Neutrophil (primary cell): ENCODE data around the gene FOXJ1.

ENCODE experiments used
- H3K27ac ChIP-seq: fragments of 200-600 bp; sonication (generic); 2 replicates; pipeline ENCODE4 v1.5.1; 2016; ENCODE audit warnings: mild to moderate bottlenecking, moderate library complexity
- H3K27me3 ChIP-seq: fragments of 200-600 bp; sonication (generic); 2 replicates; pipeline ENCODE4 v1.6.0; 2016; ENCODE audit warnings: mild to moderate bottlenecking
- H3K36me3 ChIP-seq: fragments of 200-600 bp; sonication (generic); 2 replicates; pipeline ENCODE4 v1.5.1; 2017
- H3K4me1 ChIP-seq, 2 experiments: fragments of 200-600 bp in 1 of 2; sonication (generic) in 1 of 2; 1 replicate in 1 of 2; 2 replicates in 1 of 2; pipeline versions ENCODE4 v1.5.1 to v1.6.1; 2013 to 2016; ENCODE audit warnings: low read depth in 1 of 2, low read length in 1 of 2, mild to moderate bottlenecking in 1 of 2, moderate library complexity in 1 of 2; ENCODE audit not compliant: control insufficient read depth in 1 of 2, insufficient read depth in 1 of 2
- H3K4me3 ChIP-seq, 2 experiments: fragments of 200-600 bp in 1 of 2; sonication (generic) in 1 of 2; 1 replicate in 1 of 2; 2 replicates in 1 of 2; pipeline ENCODE4 v1.5.1; 2013 to 2016; ENCODE audit warnings: low read depth in 1 of 2, low read length in 1 of 2, mild to moderate bottlenecking in 1 of 2, moderate library complexity in 1 of 2
- H3K9me3 ChIP-seq: fragments of 200-600 bp; sonication (generic); 2 replicates; pipeline ENCODE4 v1.5.1; 2016
- CTCF ChIP-seq: fragments of 200-600 bp; sonication (generic); IDR thresholded peaks from 2 replicates; pipeline ENCODE4 v1.5.1; 2016; ENCODE audit warnings: antibody characterized with exemption

Gene FOXJ1

GRCh38 chr17:76104896-76105231 is 36.2 kb downstream of the FOXJ1 start:
- peak overlapping the region; percentile 87 for H3K27ac ChIP-seq
- TF ChIP-seq CTCF: no peak
- H3K9me3 ChIP-seq: no peaks in the 10 kb centered on the region
- H3K4me3 ChIP-seq: no peak overlapping the region
- H3K36me3 ChIP-seq: peaks cover 20% of the 10 kb centered on the region
- H3K4me1 ChIP-seq: peaks cover 37 to 40% of the 10 kb centered on the region in 2 experiments
- no peaks in the 10 kb centered on the region for H3K27me3 ChIP-seq

- Histone ChIP-seq H3K27me3 (no peaks in the 10 kb centered on the region), H3K4me3 (peak overlapping the region; percentile 93 to 99), H3K9me3 (no peaks in the 10 kb centered on the region), H3K27ac (peak overlapping the region; percentile 87), H3K4me1 (peaks cover 37 to 40% of the 10 kb centered on the region in 2 experiments), H3K36me3 (peaks cover 25% of the 10 kb centered on the region)
- no peak for TF ChIP-seq CTCF
These were observed 36.7 kb downstream of the FOXJ1 start for GRCh38 chr17:76104140-76104895.

- Histone ChIP-seq H3K4me1 (peaks cover 37 to 40% of the 10 kb centered on the region in 2 experiments), H3K27me3 (no peaks in the 10 kb centered on the region), H3K36me3 (peaks cover 31% of the 10 kb centered on the region), H3K4me3 (peak within 1 kb of the TSS; percentile 93 to 99), H3K27ac (peak within 1 kb of the TSS; percentile 87), H3K9me3 (no peaks in the 10 kb centered on the region)
- no peak for TF ChIP-seq CTCF
These were observed 37.5 kb downstream of the FOXJ1 start, which contains the start of gene EXOC7 for GRCh38 chr17:76103274-76104139. TSS of gene EXOC7 (minus strand) at chr17:76103787. CDS start at chr17:76103692, 95 bp downstream.

GRCh38 chr17:76102944-76103273 is 38.1 kb downstream of the FOXJ1 start:
- Histone ChIP-seq H3K27ac (peak overlapping the region; percentile 87), H3K27me3 (no peaks in the 10 kb centered on the region), H3K9me3 (no peaks in the 10 kb centered on the region), H3K36me3 (peaks cover 37% of the 10 kb centered on the region), H3K4me1 (peaks cover 37 to 40% of the 10 kb centered on the region in 2 experiments), H3K4me3 (peak overlapping the region; percentile 93 to 99)
- TF ChIP-seq CTCF: no peak

GRCh38 chr17:76097716-76098295 is 43.2 kb downstream of the FOXJ1 start:
- H3K36me3 ChIP-seq: peaks cover 81% of the 10 kb centered on the region
- no peak overlapping the region for H3K27ac ChIP-seq
- peaks cover 2 to 4% of the 10 kb centered on the region in 2 experiments for H3K4me1 ChIP-seq
- no peak for TF ChIP-seq CTCF
- no peaks in the 10 kb centered on the region for H3K9me3 ChIP-seq
- no peaks in the 10 kb centered on the region for H3K27me3 ChIP-seq
- H3K4me3 ChIP-seq: no peak overlapping the region
